H1 (cell line): ENCODE data around the gene CH25H. TPM values are rescaled to one million over a fixed set of nuclear protein-coding genes. Genes with fewer than 3 reads are reported as not detected.

Experiments used
- CTCF ChIA-PET: fragments of 300-600 bp; sonication (Branson Sonifier 250); formaldehyde crosslinking; loops from one replicate; lab custom pipeline; 2021; ENCODE audit not compliant: partially characterized antibody; lab: Charles Lee
- POLR2A ChIA-PET: fragments of 300-600 bp; sonication (Branson Sonifier 250); formaldehyde crosslinking; loops from one replicate; lab custom pipeline; 2021; ENCODE audit warnings: inconsistent platforms; ENCODE audit not compliant: partially characterized antibody; lab: Charles Lee
- DNase-seq, 2 experiments: peaks; one replicate each; pipeline versions ENCODE4 v3.0.0 to v3.0.0-alpha.2; 2010 to 2022; ENCODE audit warnings: low spot score in 2 of 2, low read depth in 1 of 2, mixed read lengths in 1 of 2
- FAIRE-seq: peaks from 2 replicates; lab custom pipeline; 2011; peaks lifted over from hg19 to GRCh38; lab: Jason Lieb, UNC
- H2AFZ ChIP-seq: 2 replicates; pipeline ENCODE4 v1.8.1; 2012; ENCODE audit warnings: low read length, inconsistent platforms
- H2AK5ac ChIP-seq: 2 replicates; pipeline ENCODE4 v1.6.1; 2013; ENCODE audit warnings: low read depth, low read length
- H2BK120ac ChIP-seq: replicated peaks from 2 replicates; pipeline ENCODE3; 2013; ENCODE audit warnings: low read depth, low read length, inconsistent platforms
- H2BK12ac ChIP-seq: 2 replicates; pipeline ENCODE4 v1.6.1; 2013; ENCODE audit warnings: low read depth, low read length
- H2BK15ac ChIP-seq: 2 replicates; pipeline ENCODE4 v1.6.1; 2013; ENCODE audit warnings: low read length
- H2BK20ac ChIP-seq: 2 replicates; pipeline ENCODE4 v1.6.1; 2013; ENCODE audit warnings: low read length
- H2BK5ac ChIP-seq: 2 replicates; pipeline ENCODE4 v1.6.1; 2013; ENCODE audit warnings: low read depth, low read length
- H3K14ac ChIP-seq: 2 replicates; pipeline ENCODE4 v1.6.1; 2013; ENCODE audit warnings: inconsistent platforms; ENCODE audit not compliant: insufficient read length
- H3K18ac ChIP-seq: 2 replicates; pipeline ENCODE4 v1.6.1; 2013; ENCODE audit warnings: low read length; ENCODE audit errors: extremely low read depth
- H3K23ac ChIP-seq: 2 replicates; pipeline ENCODE4 v1.6.1; 2013; ENCODE audit warnings: inconsistent platforms; ENCODE audit not compliant: insufficient read length
- H3K23me2 ChIP-seq: 2 replicates; pipeline ENCODE4 v1.6.1; 2013; ENCODE audit warnings: low read depth, low read length
- H3K27ac ChIP-seq: 2 replicates; pipeline ENCODE4 v1.6.1; 2011; ENCODE audit warnings: low read depth, low read length, inconsistent platforms
- H3K27me3 ChIP-seq, 4 experiments: replicated peaks in 1 of 4; 1 replicate in 1 of 4; 2 replicates in 3 of 4; pipeline versions ENCODE4 v1.6.1 to v1.8.1; 2011 to 2013; ENCODE audit warnings: low read length in 3 of 4, mild to moderate bottlenecking in 3 of 4, inconsistent platforms in 2 of 4, mixed read lengths in 2 of 4, moderate library complexity in 1 of 4; ENCODE audit not compliant: control insufficient read depth in 3 of 4, insufficient read depth in 3 of 4; ENCODE audit errors: extremely low read depth in 1 of 4
- H3K36me3 ChIP-seq, 4 experiments: 2 replicates each; pipeline versions ENCODE4 v1.6.1 to v1.8.1; 2011 to 2013; ENCODE audit warnings: mild to moderate bottlenecking in 4 of 4, low read length in 3 of 4, moderate library complexity in 2 of 4, control low read depth in 1 of 4, inconsistent platforms in 1 of 4; ENCODE audit not compliant: insufficient read depth in 4 of 4, control insufficient read depth in 2 of 4
- H3K4ac ChIP-seq: replicated peaks from 2 replicates; pipeline ENCODE3; 2013; ENCODE audit warnings: low read length, low read depth, mixed read lengths, inconsistent platforms; ENCODE audit not compliant: insufficient read length
- H3K4me1 ChIP-seq, 4 experiments: replicated peaks in 1 of 4; 1 replicate in 1 of 4; 2 replicates in 3 of 4; pipeline versions ENCODE4 v1.6.1 to v1.8.1; 2011 to 2013; ENCODE audit warnings: low read length in 3 of 4, inconsistent platforms in 2 of 4, mixed read lengths in 1 of 4; ENCODE audit not compliant: insufficient read depth in 4 of 4, control insufficient read depth in 3 of 4
- H3K4me2 ChIP-seq, 2 experiments: 2 replicates each; pipeline versions ENCODE4 v1.6.1 to v1.8.1; 2011 to 2013; ENCODE audit warnings: low read depth in 2 of 2, low read length in 2 of 2, control low read depth in 1 of 2, inconsistent platforms in 1 of 2, mild to moderate bottlenecking in 1 of 2; ENCODE audit not compliant: insufficient read depth in 1 of 2
- H3K4me3 ChIP-seq, 4 experiments: fragments of 200-600, 300-600 bp in 1 of 4; sonication (generic), shearing (Covaris generic), sonication (Bioruptor Twin) in 1 of 4; 2 replicates each; pipeline versions ENCODE4 v1.5.1 to v1.8.1; 2011 to 2016; ENCODE audit warnings: low read length in 4 of 4, low read depth in 3 of 4, control low read depth in 2 of 4, inconsistent platforms in 2 of 4, mild to moderate bottlenecking in 2 of 4, mixed read lengths in 1 of 4, moderate library complexity in 1 of 4; ENCODE audit not compliant: insufficient read depth in 2 of 4; ENCODE audit errors: extremely low read depth in 1 of 4
- H3K56ac ChIP-seq: replicated peaks from 2 replicates; pipeline ENCODE3; 2013; ENCODE audit warnings: low read depth, mild to moderate bottlenecking, mixed read lengths, low read length, inconsistent platforms; ENCODE audit not compliant: insufficient read length
- H3K79me1 ChIP-seq: 2 replicates; pipeline ENCODE4 v1.6.1; 2013; ENCODE audit warnings: low read depth, low read length, control low read depth
- H3K79me2 ChIP-seq, 2 experiments: 2 replicates each; pipeline versions ENCODE4 v1.6.1 to v1.8.1; 2012 to 2013; ENCODE audit warnings: low read length in 2 of 2, mild to moderate bottlenecking in 2 of 2, inconsistent platforms in 1 of 2; ENCODE audit not compliant: insufficient read depth in 2 of 2, control insufficient read depth in 1 of 2
- H3K9ac ChIP-seq, 4 experiments: replicated peaks in 1 of 4; 1 replicate in 1 of 4; 2 replicates in 3 of 4; pipeline versions ENCODE4 v1.6.1 to v1.8.1; 2011 to 2013; ENCODE audit warnings: low read depth in 3 of 4, low read length in 3 of 4, control low read depth in 2 of 4, mild to moderate bottlenecking in 2 of 4, moderate library complexity in 2 of 4, inconsistent platforms in 1 of 4; ENCODE audit errors: extremely low read depth in 1 of 4
- H3K9me3 ChIP-seq, 2 experiments: 2 replicates each; pipeline versions ENCODE4 v1.6.1 to v1.8.1; 2012 to 2013; ENCODE audit warnings: mild to moderate bottlenecking in 2 of 2, moderate library complexity in 2 of 2, control low read depth in 1 of 2, inconsistent platforms in 1 of 2, low read depth in 1 of 2, low read length in 1 of 2, mixed read lengths in 1 of 2; ENCODE audit not compliant: insufficient read depth in 2 of 2
- H4K20me1 ChIP-seq, 2 experiments: replicated peaks in 1 of 2; 2 replicates each; pipeline versions ENCODE3 to v1.8.1; 2011 to 2013; ENCODE audit warnings: inconsistent platforms in 2 of 2, low read length in 2 of 2, mild to moderate bottlenecking in 1 of 2; ENCODE audit not compliant: insufficient read depth in 2 of 2, control insufficient read depth in 1 of 2
- H4K5ac ChIP-seq: 2 replicates; pipeline ENCODE4 v1.6.1; 2013; ENCODE audit warnings: low read length, low read depth, mixed read lengths, inconsistent platforms; ENCODE audit not compliant: insufficient read length
- H4K8ac ChIP-seq: 2 replicates; pipeline ENCODE4 v1.8.0; 2013; ENCODE audit warnings: mild to moderate bottlenecking, moderate library complexity, low read length, inconsistent platforms; ENCODE audit not compliant: insufficient read depth; ENCODE audit errors: extremely low read depth
- H4K91ac ChIP-seq: replicated peaks from 2 replicates; pipeline ENCODE3; 2013; ENCODE audit warnings: low read length, mixed read lengths, inconsistent platforms; ENCODE audit not compliant: insufficient read length
- BCL11A ChIP-seq, 2 experiments: IDR thresholded peaks; one replicate each; pipeline ENCODE4 v1.6.1; 2011; ENCODE audit warnings: low read depth in 2 of 2, low read length in 2 of 2, mild to moderate bottlenecking in 2 of 2
- CBX5 ChIP-seq: fragments of 300-800, 300-1000 bp; sonication (generic); IDR thresholded peaks from 2 replicates; pipeline ENCODE4 v1.7.1; 2016; ENCODE audit warnings: antibody characterized with exemption, low read length, low read depth
- CTBP2 ChIP-seq: IDR thresholded peaks from 2 replicates; pipeline ENCODE4 v1.7.0; 2011; ENCODE audit warnings: borderline replicate concordance, mild to moderate bottlenecking, moderate library complexity, mixed read lengths, low read length; ENCODE audit not compliant: insufficient read depth, insufficient read length
- FOSL1 ChIP-seq: IDR thresholded peaks from 2 replicates; pipeline ENCODE4 v1.6.1; 2011; ENCODE audit warnings: mild to moderate bottlenecking, low read depth, low read length, moderate library complexity; ENCODE audit not compliant: insufficient read depth
- KDM1A ChIP-seq: fragments of 200-600, 300-600 bp; sonication (generic); IDR thresholded peaks from 2 replicates; pipeline ENCODE4 v1.7.1; 2016; ENCODE audit warnings: mild to moderate bottlenecking, low read length, borderline replicate concordance
- POLR2AphosphoS5 ChIP-seq: IDR thresholded peaks from 2 replicates; pipeline ENCODE4 v1.6.1; 2011; ENCODE audit warnings: low read depth, low read length
- RNF2 ChIP-seq: fragments of 200-900, 300-1000 bp; sonication (generic); IDR thresholded peaks from 2 replicates; pipeline ENCODE4 v1.7.1; 2016; ENCODE audit warnings: borderline replicate concordance, low read depth, mild to moderate bottlenecking, antibody characterized with exemption, low read length; ENCODE audit not compliant: poor library complexity, severe bottlenecking; ENCODE audit errors: missing control alignments
- TBP ChIP-seq: IDR thresholded peaks from 2 replicates; pipeline ENCODE4 v1.6.1; 2011; ENCODE audit warnings: low read depth, low read length, improper control_type of control experiment
- ZNF274 ChIP-seq: IDR thresholded peaks from 2 replicates; pipeline ENCODE4 v1.7.0; 2012; ENCODE audit warnings: low read length, borderline replicate concordance; ENCODE audit errors: extremely low read depth
- WGBS, 2 experiments: shearing (Covaris generic) in 1 of 2; methylation state at CpG; one replicate each; pipeline versions ENCODE4 v1.1.6 to v1.1.7; 2013 to 2015; ENCODE audit warnings: low lambda C conversion rate in 2 of 2, mixed read lengths in 2 of 2, inconsistent platforms in 1 of 2, low coverage in 1 of 2, missing lambda C conversion rate in 1 of 2; ENCODE audit not compliant: insufficient replicate concordance in 2 of 2, insufficient coverage in 1 of 2, insufficient read length in 1 of 2; ENCODE audit errors: extremely low coverage in 1 of 2, missing lambda C conversion rate in 1 of 2; 5-methylcytosine and 5-hydroxymethylcytosine counted together
- polyA plus RNA-seq, 7 experiments: library from polyadenylated mRNA; depleted of rRNA in 3 of 7; stranded (reverse) in 5 of 7; unstranded in 2 of 7; fragments of >200 nt in 5 of 7; fragments of 200-250 nt in 2 of 7; gene quantifications; 1 replicate in 5 of 7; 2 replicates in 1 of 7; 4 replicates in 1 of 7; pipeline versions ENCODE4 v1.2.1 to v1.2.3, GENCODE V29; 2011 to 2013; ENCODE audit warnings: missing spikeins in 2 of 7, mixed read lengths in 2 of 7
- total RNA-seq: library from RNA; stranded (reverse); fragmentation: NEBNext Ultra II Directional; extraction: Animal tissue kit (Norgen Biotek cat#: 25700); gene quantifications from 2 replicates; pipeline ENCODE4 v1.2.1, GENCODE V29; 2021

CH25H gene
- total and polyA plus RNA-seq, 2 of the 8 experiments (the other 6 are each of a cell fraction or from before 2014, with no cell fraction given): 0.56 to 1.3 TPM

GRCh38 chr10:89219513-89220218, 12.5 kb upstream of the CH25H start:
- no peak for DNase-seq
- Histone ChIP-seq H3K27me3 (no peaks in the 10 kb centered on the region), H3K4me2 (no peak overlapping the region), H2BK12ac (no peak overlapping the region), H3K4ac (no peak overlapping the region), H2AK5ac (no peak overlapping the region), H3K36me3 (no peaks in the 10 kb centered on the region), H4K91ac (no peak overlapping the region), H3K9ac (no peak overlapping the region; a peak in 1 of 7 replicates), H3K79me1 (no peaks in the 10 kb centered on the region), H3K4me1 (peaks cover 0 to 6% (median 0%) of the 10 kb centered on the region in 4 experiments; a peak in 2 of 7 replicates), H2BK15ac (no peak overlapping the region), H3K56ac (no peak overlapping the region), H3K18ac (no peak overlapping the region), H2AFZ (no peak overlapping the region), H2BK20ac (no peak overlapping the region), H4K5ac (no peak overlapping the region), H4K20me1 (no peaks in the 10 kb centered on the region), H4K8ac (no peak overlapping the region; the same call in 1 of the 2 replicates), H3K9me3 (no peaks in the 10 kb centered on the region), H2BK5ac (no peak overlapping the region), H3K23me2 (no peaks in the 10 kb centered on the region), H2BK120ac (no peak overlapping the region), H3K79me2 (no peaks in the 10 kb centered on the region), H3K4me3 (no peak overlapping the region), H3K14ac (no peak overlapping the region), H3K27ac (no peak overlapping the region), H3K23ac (no peak overlapping the region)
- FAIRE-seq: no peak
- POLR2A ChIA-PET: interaction anchor here (1.0 kb wide), 1 partner anchor 13 kb away, joined by 3 read pairs; the partner anchor contains the start of gene CH25H
- TF ChIP-seq POLR2AphosphoS5 (no peak), CTBP2 (no peak), KDM1A (no peak), RNF2 (no peak), CBX5 (no peak), FOSL1 (no peak), ZNF274 (no peak), TBP (no peak), BCL11A (IDR thresholded peaks at IDR 0.05; ENCODE audit: low read depth in 2 of 2, low read length in 2 of 2) (no peak)
- WGBS, 2 experiments: 88% methylated on average over 4 of the region's 4 CpGs; no CpG with 5 or more reads in 1 of the 2 experiments
- CTCF ChIA-PET: interaction anchor here (0.6 to 3.7 kb wide), 12 partner anchors 24 to 1422 kb away, joined by 3 to 51 read pairs (median 15); no protein-coding TSS in a partner anchor
